Activated gamma-delta T cell treated with Interleukin-2 at 50 U/mL for 16 hours (primary cell): ENCODE results near the gene TBC1D1.

ENCODE experiments used
- DNase-seq: peaks from one replicate; pipeline ENCODE4 v3.0.0-alpha.2; 2020

Gene TBC1D1

DNA sequence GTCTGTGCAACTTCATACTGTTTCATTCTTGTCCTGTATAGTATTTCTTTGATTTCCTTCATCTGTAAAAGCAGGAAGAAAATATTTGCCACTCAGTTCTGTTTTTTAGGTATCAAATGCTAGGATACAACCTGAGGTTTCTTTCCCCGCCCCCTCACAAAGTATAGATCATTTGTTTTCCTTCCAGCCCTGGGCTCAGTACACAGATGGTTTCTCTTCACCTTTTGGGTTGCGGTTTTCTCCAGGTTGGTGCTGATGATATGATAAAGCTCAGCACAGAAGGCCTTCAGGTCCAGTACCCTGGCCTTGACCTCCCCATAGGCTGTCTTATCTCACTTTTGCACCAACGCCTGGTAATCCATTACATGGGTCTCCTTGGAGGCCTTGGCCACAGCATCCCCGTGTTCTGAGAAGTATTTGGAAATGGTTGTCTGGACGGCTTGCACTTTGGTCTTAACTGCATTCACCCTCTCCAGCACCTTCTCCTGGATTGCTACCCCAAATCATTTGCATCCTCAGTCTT, 104.5 kb downstream of the TBC1D1 start:
- no peak for DNase-seq

DNA sequence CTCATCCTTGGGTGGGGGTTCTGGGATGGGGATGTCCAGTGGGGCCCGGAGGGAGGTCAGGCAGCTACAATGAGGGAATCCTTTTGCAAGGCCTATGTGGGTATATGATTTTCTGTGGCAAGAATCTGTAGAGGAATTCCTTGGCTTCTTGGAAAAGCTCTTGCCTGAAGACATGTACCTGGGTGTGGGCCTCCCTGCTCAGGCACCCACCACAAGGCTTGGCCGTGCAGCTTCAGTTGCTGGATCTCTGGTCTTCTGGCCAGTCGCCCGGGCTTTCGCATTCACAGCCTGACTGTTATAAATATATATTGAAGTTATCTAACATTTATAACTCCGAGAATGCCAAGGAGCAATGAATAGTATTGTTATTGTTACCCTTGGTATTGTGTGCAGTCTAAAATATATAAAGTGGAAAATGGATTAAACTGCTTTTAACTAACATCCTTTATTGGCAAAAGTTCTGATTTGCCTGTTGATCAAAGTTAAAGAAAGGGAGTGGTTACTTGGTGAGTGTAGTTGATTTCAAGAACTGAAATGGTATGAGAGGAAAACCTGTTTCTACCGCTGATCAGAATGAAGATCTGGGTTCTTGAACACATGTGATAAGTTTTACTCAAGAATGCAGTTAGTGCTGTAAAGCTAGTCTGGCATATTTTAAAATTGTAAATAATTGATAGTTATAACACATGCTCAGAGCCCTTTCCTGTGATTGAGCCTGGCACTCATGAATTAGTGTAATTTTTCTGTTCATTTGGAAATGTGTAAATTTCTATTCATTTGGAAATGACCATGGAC, 105.3 kb downstream of the TBC1D1 start:
- no peak for DNase-seq

DNA sequence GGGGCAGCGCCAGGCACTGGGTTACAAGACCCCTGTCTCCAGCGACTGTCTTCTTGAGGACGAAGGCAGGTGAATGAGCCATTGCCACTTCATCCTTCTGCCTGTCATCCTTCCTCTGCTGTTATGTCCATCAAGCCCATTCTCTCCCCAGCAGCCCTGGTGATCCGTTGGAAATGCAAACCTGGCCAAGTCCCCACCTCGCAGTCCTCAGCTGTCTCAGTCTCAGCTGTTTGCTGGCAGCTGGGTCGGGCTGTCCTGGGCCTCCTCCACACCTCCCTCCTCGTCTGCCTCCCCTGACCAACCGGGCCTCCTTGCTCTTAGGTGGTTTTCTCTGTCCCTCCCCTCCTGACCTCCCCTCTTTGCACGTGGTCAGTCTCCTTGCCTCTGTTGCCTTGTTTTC, 107.3 kb downstream of the TBC1D1 start:
- no peak for DNase-seq

DNA sequence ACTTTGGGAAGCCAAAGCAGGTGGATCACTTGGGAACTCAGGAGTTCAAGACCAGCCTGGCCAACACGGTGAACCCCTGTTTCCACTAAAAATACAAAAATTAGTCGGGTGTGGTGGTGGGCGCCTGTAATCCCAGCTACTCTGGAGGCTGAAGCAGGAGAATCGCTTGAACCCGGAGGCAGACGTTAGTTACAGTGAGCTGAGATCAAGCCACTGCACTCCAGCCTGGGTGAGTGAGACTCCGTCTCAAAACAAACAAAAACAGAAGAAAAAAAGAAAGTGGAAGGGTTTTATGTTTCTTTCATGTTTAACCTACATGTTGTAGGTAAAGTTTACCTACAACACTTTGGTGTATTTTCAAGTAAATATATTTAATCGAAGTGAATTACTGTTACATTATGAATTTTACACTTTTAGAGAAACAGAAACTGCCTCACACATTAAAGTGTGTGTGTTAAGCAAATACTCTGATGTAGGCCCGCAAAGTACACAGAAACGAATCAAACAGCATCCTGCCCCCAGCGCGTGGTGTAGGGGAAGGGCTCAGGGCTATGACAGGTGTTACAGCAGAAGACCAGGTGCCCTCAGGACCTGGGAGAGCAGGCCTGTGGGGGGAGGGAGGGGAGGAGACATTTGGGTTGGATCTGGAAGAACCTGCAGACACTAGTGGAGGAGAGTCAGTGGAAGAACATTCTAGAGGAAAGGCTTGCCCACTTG, 108.3 kb downstream of the TBC1D1 start:
- DNase-seq: peak; percentile 37

DNA sequence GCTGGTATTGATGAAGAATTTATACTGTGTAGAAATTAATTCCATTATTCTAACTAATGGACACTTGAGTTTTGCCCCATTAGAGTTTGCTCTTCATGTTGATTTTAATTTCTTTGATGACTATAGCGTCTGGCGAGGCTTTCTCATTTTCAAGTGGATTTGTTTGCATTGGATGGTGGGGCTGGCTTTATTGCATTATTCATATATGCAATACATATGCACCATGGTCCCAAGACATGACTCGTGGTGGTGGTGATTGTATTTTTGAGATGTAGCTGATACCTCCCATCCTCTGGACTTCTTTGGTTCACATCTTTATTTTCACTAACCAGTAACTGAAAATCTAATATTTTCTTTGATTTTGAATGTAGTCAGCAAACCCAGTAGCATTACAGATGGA, 109.1 kb downstream of the TBC1D1 start:
- no peak for DNase-seq

DNA sequence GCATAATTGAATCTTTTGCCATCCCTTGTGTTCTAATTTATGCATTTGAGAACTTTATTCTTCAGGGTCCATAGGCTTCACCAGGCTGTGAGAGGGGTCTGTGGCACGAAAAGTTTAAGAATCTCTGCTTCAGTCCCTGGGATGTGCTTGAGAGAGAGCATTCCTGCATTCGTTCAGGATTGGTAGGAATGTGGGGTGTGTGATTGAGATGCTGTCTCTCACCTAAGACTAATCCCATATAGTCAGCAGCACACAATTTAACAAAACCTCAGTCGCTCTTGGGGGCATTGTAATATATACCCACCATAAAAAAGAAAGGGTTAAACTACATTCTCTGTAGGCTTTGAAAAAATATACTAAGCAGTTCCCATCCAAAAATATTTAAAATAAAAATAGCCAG, 111.0 kb downstream of the TBC1D1 start:
- DNase-seq: no peak

DNA sequence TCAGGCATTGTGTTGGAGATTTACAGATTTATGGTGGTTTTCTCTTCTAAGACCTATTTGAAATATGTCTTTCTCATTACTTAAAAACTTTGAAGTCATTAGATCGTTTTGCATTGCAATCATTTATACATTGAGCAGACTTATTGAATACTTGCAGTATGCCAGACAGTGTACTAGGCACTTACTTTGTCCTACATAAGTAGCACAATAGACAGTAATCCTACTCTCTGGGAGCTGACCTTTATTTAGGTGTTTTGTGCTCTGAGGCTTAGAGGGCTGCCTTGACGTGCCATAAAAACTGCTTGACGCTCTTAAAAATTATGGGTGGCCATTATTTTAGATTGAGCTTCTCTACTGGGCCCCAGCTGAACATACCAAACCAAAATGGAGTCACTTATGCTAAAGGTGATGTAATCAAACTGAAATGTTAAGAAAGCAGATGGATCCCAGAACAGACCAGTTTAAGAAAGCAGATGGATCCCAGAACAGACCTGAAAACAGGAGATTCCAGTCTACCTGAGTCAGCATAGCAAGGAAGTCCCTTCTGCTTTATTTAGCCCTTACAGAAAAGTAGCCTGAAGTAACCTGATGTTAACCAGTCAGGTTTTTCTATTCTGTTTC, 111.7 kb downstream of the TBC1D1 start:
- DNase-seq: no peak

DNA sequence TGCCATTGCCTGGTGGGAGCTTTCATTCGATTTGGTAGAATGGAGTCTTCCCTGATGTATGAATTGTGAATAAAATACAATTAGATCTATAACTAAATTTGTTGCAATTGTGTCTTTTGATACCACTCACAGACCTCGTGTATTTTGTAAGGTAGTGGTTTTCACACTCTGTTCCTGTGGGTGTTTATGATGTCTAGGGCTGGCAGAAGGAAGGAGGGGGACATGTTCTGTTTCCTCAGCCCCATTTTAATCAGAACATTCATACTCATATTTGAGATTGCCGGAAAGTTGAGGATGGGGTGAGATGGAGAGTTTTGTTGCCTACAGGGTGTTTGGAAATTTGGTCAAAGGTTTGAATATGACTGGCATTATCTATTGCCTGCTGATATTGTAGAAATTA, 112.2 kb downstream of the TBC1D1 start:
- DNase-seq: peak; percentile 19

DNA sequence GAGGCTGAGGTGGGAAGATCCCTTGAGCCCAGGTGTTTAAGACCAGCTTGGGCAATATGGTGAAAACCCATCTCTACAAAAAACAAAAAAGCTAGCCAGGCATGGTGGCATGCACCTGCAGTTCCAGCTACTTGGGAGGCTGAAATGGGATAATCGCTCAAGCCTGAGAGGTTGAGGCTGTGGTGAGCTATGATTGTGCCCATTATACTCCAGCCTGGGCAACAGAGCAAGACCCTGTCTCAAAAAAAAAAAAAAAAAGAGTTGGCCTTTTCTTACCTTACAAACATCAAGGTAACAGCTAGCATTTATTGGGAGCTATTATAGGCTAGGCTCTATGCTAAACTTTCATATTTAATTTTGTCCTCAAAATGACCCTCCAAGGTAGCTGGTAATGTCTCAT, 112.7 kb downstream of the TBC1D1 start:
- no peak for DNase-seq

DNA sequence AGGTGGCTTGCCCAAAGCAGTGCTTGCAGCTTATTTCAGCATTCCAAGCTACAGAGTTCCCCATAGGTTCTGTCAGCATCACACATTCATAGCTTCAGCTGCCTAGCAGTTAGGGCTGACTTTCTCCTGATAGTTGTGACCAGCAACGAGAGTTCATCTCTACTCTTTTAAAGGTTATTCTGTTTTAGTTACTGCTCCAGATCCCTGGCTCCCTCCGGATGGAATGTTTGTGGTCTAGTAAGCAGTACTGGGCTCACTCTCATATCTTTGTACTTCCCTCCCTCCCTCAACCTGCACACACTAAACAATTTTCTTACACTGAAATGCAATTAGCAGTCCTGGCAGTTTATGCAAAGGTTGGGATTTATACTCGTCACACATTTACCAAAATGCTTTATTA, 113.2 kb downstream of the TBC1D1 start:
- DNase-seq: no peak

DNA sequence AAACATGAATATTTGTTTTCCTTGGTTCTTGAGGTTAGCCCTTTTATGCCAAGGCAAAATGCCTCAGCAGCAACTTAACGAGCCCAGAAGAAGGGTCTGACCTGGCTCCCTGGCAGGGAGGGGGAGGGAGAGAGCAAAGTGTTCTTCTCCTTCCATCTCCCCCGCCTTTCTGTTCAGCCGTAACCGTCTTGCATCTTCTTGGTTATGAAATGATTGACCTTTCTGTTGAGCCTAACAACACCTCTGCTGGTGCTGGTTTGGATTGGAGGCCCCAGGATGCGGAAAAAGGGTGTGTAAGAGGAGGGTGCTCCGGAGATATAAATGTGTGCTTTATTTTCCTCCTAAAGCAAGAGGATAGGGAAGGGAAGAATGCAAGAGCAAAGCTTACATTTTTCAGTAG, 114.0 kb downstream of the TBC1D1 start:
- no peak for DNase-seq

DNA sequence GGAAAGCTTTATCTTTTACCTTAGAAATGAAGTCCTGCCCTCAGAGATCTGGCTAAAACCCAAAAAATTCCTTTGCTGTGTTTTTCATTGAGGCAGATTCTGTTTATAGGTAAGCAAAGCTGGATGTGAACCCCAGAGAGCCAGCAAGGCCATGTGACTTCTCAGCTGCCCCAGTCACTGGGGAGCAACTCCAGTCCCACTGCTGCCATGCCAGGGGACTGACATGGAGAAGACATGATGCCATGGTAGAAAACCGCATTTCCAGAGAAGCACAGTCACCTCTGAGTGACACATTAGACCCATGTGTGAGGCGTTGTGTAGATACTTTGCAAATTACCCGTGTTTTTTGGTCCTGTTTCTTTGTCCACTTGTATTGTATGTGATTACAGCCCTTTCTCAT, 114.8 kb downstream of the TBC1D1 start:
- no peak for DNase-seq

DNA sequence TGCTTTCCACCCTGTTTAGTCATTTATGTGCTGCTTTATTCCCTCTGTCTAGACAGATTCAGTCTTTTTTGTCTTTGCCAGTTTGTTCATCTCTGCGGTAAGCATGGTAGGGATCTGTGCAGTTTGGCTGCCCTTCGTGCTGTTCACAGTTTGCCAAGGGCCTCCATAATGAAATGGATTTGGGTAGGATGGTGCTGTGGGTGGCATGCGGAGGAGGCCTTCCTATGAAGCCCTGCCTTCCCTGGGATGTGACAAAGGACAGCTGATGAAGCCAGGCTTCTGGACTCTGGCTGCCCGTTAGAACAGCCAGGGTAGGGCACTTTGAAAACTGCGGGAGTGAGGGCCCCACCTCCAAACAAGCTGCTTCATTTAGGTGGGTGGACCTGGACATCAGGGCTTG, 116.8 kb downstream of the TBC1D1 start:
- no peak for DNase-seq

DNA sequence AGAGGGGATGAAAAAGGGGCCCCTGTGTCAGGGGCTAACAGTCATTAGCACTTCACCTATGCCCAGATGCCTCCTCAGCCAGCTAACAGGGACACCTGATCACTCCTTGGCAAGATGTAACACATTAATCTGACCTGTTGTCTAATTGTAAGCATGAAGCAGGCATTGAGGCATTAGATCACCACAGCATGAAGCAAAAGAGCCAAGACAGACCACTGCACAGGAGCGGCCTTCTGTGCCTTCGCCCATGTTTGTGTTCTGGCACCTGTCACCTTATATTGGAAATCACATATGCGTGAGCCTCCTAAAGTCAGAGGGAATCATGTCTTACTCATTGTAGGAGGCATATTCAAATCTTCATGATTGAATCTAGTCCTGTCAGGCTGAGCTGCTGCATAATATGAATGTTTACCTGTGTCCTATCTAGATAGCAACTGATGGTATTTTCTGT, 117.7 kb downstream of the TBC1D1 start:
- DNase-seq: no peak

DNA sequence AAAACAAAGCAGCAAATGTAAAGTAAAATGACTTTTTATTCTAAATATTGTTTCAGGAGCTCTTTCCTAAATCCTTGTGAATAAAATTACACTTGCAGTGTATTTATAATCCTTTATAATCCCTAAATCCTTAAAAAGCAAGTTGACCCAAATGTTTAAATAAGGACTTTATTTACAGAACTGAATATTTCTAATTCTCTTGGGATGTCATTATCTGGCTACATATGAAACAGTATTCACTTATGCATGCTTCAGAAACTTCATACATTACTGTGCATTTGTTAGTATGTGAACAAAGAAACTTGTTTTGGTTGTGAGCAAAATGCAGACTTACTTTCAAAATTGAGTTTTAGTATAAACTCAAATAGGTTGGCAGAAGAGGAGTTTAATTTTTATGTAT, 118.5 kb downstream of the TBC1D1 start:
- no peak for DNase-seq

DNA sequence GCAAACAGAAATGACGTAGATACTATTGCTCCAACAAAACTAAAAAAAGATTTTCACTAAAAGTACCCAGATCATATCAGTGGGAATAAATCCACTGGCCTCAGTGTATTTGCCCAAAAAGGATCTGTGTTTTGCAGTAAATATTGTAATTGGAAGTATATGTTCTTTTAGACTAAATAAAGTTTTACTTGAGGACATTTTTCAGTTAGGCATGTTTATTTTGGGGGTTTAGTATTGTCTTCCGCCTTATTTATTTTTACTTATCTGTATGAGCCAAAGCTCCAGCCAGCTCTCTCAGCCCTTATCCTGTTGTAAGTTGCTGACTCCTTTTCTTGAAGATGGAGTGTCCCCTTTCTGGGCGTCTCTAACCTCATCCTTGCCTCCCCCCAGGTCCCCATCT, 119.1 kb downstream of the TBC1D1 start:
- DNase-seq: no peak

DNA sequence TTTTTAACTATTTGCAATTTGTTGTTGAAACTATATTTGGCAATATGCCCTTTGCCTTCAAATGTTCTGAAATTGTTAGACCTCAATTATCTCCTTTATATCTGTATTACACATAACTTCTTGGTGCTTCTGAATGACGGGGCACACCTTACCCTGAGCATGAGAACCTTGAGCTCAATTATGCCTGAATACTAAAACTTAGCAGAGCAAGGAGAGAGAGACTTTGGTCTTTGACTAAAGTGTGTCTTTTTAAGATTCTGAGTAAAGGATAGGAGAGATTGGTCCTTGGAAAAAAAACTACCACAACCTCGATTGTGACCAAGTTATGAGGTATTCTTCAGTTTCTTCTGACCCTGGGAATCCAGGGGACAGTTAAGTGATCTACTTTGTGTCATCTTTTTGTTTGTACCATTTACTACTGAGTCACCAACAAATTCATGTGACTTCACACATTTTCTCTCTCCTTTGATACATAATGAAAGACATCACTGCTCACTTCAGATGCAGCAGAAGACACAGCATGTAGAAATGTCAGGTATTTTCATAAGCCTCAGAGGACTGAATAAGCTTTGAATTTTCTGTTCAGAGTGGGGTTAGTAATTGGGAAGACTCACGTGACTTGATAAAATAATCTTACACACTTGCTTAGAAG, 120.8 kb downstream of the TBC1D1 start:
- no peak for DNase-seq

DNA sequence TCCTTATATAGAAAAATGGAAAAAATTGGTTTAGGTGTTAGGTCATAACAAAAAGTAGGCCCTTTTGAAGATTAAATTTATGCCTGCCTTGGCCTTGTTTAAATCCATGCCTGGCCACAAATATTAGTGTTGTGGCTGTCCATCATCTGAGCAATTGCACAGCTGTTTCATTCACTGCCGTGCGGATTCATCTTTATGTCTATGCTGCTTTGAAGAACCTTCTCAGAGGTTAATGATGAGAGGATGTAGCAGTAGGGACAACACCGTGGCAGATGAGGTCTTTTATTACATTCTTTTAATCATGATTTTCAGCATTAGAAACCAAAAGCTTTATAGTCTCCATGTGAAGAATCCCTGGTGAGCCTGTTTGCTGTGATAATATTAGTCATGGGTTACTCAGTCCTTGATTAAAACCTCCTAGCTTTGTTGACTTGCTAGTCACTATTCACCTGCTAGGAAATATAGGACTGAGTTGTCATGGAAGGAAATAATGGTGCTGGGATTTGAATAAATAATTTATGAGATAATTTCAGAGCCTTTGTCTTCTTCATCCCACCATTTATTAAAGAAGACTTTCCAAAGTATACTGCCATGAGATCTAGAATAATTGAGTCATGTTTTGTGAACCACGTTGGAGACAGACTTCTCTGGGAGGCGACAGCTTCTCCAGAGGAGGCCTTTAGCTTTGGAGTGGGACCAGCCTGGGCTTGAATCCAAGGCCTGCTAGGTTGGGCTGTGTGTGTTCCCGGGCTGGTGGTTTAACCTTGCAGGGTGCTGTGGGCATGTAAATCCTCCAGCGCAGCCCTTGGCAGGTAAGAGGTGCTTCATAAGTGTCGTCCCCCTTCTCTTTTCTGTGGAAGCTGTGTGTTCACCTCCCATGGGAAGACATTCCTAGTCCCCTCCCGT, 122.8 kb downstream of the TBC1D1 start:
- DNase-seq: no peak

DNA sequence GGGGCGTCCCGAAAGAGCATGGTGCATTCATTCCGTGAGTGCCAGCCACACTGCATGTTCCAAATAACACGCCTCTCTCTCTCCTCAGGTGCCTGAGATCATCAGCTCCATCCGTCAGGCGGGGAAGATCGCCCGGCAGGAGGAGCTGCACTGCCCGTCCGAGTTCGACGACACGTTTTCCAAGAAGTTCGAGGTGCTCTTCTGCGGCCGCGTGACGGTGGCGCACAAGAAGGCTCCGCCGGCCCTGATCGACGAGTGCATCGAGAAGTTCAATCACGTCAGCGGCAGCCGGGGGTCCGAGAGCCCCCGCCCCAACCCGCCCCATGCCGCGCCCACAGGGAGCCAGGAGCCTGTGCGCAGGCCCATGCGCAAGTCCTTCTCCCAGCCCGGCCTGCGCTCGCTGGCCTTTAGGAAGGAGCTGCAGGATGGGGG, 123.6 kb downstream of the TBC1D1 start:
- DNase-seq: no peak

DNA sequence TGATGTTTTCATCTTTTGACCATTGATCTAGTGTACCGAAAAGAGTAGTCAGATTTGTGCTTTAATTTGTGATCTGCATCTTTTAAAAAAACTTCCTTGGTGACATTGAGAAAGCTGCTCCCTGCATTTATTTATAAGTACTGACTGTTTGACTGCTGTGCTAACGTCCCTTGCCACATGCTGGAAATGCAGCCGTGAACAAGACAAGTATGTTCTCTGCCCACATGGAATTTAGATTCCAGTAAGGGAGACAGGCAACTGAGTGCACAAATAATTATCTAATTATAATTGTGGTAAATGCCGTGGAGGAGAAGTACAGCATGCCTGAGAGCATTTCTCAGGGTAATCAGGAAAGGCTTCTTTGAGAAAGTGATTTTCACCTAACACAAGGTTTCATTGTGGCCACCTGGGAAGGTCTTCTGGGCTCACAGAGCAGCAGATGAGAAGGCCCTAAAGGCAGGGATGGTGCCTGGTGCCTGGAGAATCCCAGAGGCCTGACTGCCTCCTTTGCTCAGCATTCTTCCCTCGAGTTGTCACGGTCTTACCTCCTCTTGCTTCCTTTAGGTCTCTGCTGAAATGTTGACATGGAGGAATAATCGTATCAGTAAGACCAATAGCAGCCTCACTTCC, 125.1 kb downstream of the TBC1D1 start:
- DNase-seq: no peak

DNA sequence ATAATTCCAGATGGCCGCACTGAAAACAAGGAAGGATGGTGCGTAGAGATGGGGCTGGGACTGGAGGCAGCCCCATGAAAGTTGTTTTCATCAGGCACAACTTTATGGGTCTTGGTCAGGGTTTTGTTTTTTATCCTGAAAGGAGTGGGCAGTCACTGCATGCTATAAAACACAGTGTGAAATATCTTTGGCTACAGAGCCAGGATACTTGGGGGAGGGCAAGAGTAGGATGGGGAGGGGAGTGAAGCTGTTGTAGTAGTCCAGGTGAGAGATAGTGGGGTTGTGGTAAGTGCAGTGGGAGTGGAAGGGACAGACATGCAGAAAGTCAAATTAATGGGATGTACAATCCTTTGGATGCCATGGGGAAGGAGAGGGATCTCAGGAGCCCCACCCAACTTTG, 125.8 kb downstream of the TBC1D1 start:
- DNase-seq: no peak

DNA sequence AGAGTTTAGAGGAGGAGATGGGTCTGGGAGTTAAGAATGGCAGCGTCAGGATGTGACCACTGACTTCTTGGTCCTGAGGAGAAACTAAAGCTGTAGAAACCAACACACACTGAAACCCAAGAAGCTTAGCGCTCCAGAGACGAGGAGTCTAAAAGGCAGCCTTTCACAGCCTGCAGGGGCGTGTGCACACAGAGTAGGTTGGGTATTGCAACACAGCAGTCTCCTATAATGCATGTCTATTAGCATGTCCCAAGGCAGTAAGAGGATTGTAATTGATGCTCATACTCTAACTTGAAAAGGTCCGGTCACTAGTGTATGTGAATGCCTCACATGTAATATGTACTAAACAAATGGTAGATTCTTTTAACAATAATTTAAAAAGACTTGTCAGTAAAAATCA, 126.7 kb downstream of the TBC1D1 start:
- no peak for DNase-seq
